GM19397 (cell line): ENCODE measurements around the gene EHBP1L1.

Source experiments
- ATAC-seq: cut with Tn5 transposase; IDR thresholded peaks from one replicate; pipeline ENCODE4 v1.9.1; 2021; ENCODE audit warnings: mild to moderate bottlenecking, moderate library complexity; ENCODE audit not compliant: unreplicated experiment

The EHBP1L1 gene

DNA sequence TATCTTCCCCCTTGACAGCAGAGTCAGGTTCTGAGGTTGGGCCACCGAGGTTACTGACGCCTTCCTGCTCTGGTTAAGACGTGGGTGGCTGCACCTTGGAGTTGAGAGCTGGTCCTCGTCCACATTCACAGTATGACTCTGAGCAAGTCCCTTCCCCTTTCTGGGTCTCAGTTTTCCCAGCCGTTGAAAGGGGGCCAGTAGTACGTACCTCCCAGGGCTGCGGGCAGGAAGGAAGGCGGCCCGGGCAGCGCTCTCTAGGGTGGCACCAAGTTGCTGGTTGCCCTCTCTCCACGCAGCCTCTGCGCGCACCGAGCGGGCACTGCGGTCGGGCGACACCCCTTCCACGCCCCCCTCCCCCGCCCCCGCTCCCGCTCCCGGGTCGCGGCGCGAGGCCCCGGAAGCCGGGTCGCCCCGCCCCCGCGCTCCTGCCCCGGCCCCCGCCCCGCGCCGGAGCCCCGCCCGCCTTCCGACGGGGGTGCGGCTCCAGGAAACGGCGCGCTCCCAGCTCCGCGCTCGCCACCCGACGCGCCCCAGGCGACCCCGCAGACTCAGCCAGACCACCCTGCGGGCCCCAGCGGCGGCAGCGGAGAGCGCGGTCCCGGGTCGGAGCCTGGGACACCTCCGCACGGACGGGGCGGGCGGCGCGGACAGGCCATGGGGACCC, at the start of gene EHBP1L1:
Gene EHBP1L1, plus strand, starts transcription at position 486 of the 664 bp plus-strand sequence. CDS start 250 bp downstream, outside the sequence.
- ATAC-seq = peak; percentile 27

DNA sequence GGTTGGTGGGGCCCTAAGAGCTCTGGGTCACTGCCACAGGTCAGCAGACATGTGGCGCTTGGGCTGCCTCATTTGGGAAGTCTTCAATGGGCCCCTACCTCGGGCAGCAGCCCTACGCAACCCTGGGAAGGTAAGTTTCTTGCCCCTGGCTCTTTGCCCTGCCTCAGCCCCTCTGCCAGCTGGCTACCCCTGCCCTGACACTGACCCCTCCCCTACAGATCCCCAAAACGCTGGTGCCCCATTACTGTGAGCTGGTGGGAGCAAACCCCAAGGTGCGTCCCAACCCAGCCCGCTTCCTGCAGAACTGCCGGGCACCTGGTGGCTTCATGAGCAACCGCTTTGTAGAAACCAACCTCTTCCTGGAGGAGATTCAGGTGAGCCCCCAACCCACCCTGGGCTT, 49.1 kb upstream of the EHBP1L1 start:
- no peak for ATAC-seq

GRCh38 chr11:65528819-65529350, 47.0 kb upstream of the EHBP1L1 start:
- ATAC-seq = no peak

DNA sequence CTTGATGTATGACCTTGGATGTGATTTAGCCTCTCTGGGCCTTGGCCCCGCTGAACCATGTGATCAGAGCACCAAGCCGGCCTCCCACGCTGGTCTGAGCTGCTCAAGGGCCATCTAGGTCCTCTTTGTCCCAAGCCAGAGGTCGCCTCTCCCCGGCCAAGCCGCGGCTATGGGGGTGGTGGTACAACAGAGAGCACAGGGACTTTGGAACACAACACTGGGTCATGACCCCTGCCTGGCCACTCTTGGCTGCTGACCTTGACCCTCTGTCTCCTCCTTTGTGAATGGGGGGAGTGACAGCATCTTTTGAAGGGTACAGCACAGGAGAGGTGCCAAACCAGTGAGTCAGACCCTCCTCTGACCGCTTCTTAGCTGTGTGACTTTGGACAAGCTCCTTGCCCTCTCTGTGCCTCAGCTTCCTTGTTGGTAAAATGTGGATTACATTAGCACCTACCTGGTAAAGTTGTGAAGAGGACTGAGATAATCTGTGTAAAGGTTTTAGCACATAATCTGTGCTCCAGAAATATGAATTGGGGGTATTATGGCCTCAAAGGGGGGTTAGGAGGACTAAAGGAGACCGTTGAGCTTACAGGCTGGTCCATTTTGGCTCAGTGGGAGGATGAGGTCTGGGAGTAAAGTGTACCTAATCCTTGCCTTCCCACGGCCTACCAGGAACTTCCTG, 46.2 kb upstream of the EHBP1L1 start:
- no peak for ATAC-seq

GRCh38 chr11:65530157-65530496, 45.7 kb upstream of the EHBP1L1 start:
- ATAC-seq = no peak

DNA sequence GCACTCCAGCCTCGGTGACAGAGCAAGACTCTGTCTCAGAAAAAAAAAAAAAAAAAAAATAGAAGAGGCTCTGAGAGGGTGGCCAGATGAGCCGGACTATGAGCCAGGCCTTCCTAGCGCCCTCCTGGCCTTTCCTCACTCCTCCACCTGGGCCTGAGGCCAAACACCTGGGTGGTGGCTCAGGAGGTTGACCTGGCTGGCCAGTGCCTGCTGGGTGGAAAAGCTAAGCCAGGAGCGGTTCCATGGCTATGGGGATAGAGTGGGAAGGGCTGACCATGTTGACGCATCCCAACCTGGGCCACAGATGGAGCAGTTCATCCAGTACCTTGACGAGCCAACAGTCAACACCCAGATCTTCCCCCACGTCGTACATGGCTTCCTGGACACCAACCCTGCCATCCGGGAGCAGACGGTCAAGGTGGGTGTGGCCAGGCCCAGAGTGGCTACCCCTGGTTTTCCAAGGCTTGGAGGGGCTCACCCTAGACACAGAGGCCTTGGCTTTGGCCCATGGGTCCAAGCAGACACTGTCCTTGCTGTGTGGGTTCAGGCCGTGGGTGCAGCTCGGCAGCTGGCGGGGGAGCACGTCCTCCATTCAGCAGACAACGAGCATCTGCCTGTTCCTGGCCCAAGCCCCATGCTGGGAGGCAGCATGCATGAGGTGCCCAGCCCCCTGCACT, 43.3 kb upstream of the EHBP1L1 start:
- no peak for ATAC-seq

- ATAC-seq = no peak
These were observed 40.8 kb upstream of the EHBP1L1 start for GRCh38 chr11:65535102-65535501.

DNA sequence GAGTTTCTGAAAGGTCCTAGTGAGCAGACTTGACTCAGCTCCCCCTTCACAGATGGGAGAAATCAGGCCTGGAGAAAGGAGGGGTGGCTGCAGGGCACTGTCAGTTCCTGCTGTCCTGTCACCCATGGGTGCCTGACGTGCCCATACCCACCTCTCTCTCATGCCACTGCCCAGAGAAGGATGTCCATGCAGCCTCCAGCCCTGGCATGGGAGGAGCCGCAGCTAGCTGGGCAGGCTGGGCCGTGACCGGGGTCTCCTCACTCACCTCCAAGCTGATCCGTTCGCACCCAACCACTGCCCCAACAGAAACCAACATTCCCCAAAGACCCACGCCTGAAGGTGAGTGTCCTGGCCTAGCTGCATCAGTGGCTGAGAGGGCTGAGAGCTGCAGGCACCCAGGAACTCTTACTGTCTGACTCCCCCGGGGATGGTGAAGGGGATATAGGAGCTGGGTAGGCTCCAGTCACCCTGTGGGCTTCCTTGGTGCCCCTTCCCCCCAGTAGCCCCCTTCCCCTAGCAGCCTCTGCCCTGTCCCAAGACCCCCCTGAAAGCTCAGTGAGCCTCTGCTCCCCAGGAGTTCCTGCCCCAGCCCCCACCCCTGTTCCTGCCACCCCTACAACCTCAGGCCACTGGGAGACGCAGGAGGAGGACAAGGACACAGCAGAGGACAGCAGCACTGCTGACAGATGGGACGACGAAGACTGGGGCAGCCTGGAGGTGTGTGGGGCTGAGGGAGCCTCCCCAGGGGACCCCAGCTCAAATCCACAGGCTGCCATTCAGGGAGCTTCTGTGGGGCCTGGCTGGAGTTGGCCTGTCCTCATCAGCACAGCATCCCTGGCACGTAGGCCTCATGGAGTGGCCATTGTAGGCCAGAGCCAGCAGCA, 39.2 kb upstream of the EHBP1L1 start:
- no peak for ATAC-seq

DNA sequence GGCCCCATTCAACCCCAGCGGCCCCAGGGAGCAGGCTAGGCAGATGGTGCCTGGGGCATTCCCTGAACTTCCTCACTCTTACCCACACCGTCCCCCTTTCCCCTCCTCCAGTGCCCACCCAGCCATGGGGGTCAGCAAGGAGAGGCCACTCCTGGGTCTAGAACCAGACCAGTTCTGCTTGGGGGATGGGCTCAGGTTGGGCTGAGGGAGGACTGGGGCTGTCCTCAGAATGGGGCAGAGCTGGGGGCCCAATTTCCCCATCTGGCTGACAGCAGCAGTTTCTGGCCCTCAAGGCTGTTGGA, 38.6 kb upstream of the EHBP1L1 start:
- ATAC-seq = no peak

DNA sequence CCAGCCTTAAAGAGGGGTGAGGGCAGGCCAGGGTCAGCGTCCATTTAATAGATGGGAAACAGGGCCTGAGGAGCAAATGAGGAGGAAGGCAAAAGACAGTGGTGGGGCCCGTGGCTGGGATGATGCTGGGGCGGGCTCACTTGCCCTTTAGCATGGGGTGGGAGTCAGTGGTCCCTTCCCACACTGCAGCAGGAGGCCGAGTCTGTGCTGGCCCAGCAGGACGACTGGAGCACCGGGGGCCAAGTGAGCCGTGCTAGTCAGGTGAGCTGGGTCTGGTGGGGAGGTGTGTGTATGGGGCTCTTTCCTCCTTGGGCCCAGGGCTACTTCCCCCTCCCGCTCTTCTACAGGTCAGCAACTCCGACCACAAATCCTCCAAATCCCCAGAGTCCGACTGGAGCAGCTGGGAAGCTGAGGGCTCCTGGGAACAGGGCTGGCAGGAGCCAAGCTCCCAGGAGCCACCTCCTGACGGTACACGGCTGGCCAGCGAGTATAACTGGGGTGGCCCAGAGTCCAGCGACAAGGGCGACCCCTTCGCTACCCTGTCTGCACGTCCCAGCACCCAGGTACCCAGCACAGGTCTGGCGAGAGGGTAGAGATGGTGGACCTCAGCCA, 38.1 kb upstream of the EHBP1L1 start:
- ATAC-seq = no peak

GRCh38 chr11:65538232-65538914, 37.5 kb upstream of the EHBP1L1 start:
- ATAC-seq = no peak

DNA sequence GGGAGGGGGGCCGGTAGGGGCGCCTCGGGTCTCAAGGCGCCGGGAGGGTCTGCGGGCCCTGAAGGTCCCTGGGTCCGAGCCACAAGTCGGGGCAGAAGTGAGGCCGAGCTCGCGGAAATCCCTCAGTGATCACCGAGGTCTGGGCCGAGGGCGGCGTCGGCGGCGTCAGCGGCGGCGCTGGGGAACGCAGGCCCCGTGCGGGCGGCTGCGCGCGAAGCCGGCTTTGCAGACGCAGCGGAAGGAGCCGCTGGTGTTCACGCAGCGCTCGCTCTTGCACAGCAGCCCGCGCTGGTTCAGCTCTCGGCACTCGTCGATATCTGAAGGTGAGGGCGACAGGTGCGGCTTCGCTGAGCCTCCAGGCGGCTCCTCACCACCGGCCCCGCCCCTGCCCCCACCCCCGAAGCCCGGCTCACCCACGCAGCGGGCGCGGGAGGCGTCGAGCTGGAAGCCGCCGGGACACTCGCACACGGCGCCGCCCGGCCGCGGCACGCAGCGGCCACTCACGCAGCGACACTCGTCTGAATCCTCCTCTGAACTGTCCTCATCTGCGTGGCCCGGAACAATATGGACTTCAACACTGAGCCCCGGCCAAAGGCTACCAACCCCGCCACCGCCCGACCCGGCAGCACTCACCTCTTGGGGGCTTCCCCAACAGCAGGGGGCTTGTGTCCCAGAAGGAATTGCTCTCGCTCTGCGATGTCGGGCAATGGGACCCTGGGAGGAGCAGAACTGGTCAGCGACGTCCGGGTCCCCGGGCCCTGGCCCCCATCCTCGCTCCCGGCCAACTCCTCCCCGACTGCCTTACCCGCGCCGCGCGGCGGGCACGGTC, 36.7 kb upstream of the EHBP1L1 start:
- no peak for ATAC-seq

- ATAC-seq = peak; percentile 45
These were observed 36.0 kb upstream of the EHBP1L1 start for GRCh38 chr11:65539744-65540289.

- peak; percentile 70 for ATAC-seq
These were observed 35.4 kb upstream of the EHBP1L1 start for GRCh38 chr11:65540290-65541092.

- ATAC-seq = no peak
These were observed 34.5 kb upstream of the EHBP1L1 start for GRCh38 chr11:65541093-65541982.

DNA sequence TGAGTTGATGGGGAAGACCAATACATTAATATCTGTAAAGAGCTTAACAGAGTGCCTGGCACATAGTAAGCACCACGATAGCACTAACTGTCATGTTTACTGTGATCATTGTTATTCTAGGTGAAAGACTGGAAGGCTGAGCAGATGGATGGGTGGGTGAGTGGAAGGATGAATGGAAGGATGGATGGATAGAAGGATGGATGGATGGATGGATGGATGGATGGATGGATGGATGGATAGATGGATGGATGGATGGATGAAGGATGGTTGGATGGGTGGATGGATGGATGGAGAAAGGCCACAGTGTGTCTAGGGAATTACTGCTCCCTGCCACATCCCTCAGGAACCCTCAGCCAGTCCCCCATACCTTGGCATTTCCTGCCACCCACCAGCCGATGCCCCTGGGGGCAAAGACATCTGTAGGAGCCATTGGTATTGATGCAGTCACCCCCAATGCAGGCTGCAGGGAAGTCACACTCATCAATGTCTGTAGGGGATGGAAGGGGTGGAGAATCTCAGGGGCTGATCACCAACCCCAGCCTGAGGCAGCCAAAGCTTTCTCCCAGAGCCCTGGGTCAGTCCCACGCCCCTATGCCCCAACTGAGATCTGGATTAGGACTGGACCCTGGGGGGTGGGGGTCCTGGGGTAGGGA, 33.0 kb upstream of the EHBP1L1 start:
- no peak for ATAC-seq

GRCh38 chr11:65545853-65546216, 30.0 kb upstream of the EHBP1L1 start:
- no peak for ATAC-seq
